H1 (cell line): Measurements from ENCODE around the gene PLSCR3. TPM values are rescaled to one million over a fixed set of nuclear protein-coding genes. Genes with fewer than 3 reads are reported as not detected.

Experiments used
- CTCF ChIA-PET: fragments of 300-600 bp; sonication (Branson Sonifier 250); formaldehyde crosslinking; loops from one replicate; lab custom pipeline; 2021; ENCODE audit not compliant: partially characterized antibody; lab: Charles Lee
- POLR2A ChIA-PET: fragments of 300-600 bp; sonication (Branson Sonifier 250); formaldehyde crosslinking; loops from one replicate; lab custom pipeline; 2021; ENCODE audit warnings: inconsistent platforms; ENCODE audit not compliant: partially characterized antibody; lab: Charles Lee
- DNase-seq, 2 experiments: peaks; one replicate each; pipeline versions ENCODE4 v3.0.0 to v3.0.0-alpha.2; 2010 to 2022; ENCODE audit warnings: low spot score in 2 of 2, low read depth in 1 of 2, mixed read lengths in 1 of 2
- FAIRE-seq: peaks from 2 replicates; lab custom pipeline; 2011; peaks lifted over from hg19 to GRCh38; lab: Jason Lieb, UNC
- H2AFZ ChIP-seq: 2 replicates; pipeline ENCODE4 v1.8.1; 2012; ENCODE audit warnings: low read length, inconsistent platforms
- H2AK5ac ChIP-seq: 2 replicates; pipeline ENCODE4 v1.6.1; 2013; ENCODE audit warnings: low read depth, low read length
- H2BK120ac ChIP-seq: replicated peaks from 2 replicates; pipeline ENCODE3; 2013; ENCODE audit warnings: low read depth, low read length, inconsistent platforms
- H2BK12ac ChIP-seq: 2 replicates; pipeline ENCODE4 v1.6.1; 2013; ENCODE audit warnings: low read depth, low read length
- H2BK15ac ChIP-seq: 2 replicates; pipeline ENCODE4 v1.6.1; 2013; ENCODE audit warnings: low read length
- H2BK20ac ChIP-seq: 2 replicates; pipeline ENCODE4 v1.6.1; 2013; ENCODE audit warnings: low read length
- H2BK5ac ChIP-seq: 2 replicates; pipeline ENCODE4 v1.6.1; 2013; ENCODE audit warnings: low read depth, low read length
- H3K14ac ChIP-seq: 2 replicates; pipeline ENCODE4 v1.6.1; 2013; ENCODE audit warnings: inconsistent platforms; ENCODE audit not compliant: insufficient read length
- H3K18ac ChIP-seq: 2 replicates; pipeline ENCODE4 v1.6.1; 2013; ENCODE audit warnings: low read length; ENCODE audit errors: extremely low read depth
- H3K23ac ChIP-seq: 2 replicates; pipeline ENCODE4 v1.6.1; 2013; ENCODE audit warnings: inconsistent platforms; ENCODE audit not compliant: insufficient read length
- H3K23me2 ChIP-seq: 2 replicates; pipeline ENCODE4 v1.6.1; 2013; ENCODE audit warnings: low read depth, low read length
- H3K27ac ChIP-seq: 2 replicates; pipeline ENCODE4 v1.6.1; 2011; ENCODE audit warnings: low read depth, low read length, inconsistent platforms
- H3K27me3 ChIP-seq, 4 experiments: replicated peaks in 1 of 4; 1 replicate in 1 of 4; 2 replicates in 3 of 4; pipeline versions ENCODE4 v1.6.1 to v1.8.1; 2011 to 2013; ENCODE audit warnings: low read length in 3 of 4, mild to moderate bottlenecking in 3 of 4, inconsistent platforms in 2 of 4, mixed read lengths in 2 of 4, moderate library complexity in 1 of 4; ENCODE audit not compliant: control insufficient read depth in 3 of 4, insufficient read depth in 3 of 4; ENCODE audit errors: extremely low read depth in 1 of 4
- H3K36me3 ChIP-seq, 4 experiments: 2 replicates each; pipeline versions ENCODE4 v1.6.1 to v1.8.1; 2011 to 2013; ENCODE audit warnings: mild to moderate bottlenecking in 4 of 4, low read length in 3 of 4, moderate library complexity in 2 of 4, control low read depth in 1 of 4, inconsistent platforms in 1 of 4; ENCODE audit not compliant: insufficient read depth in 4 of 4, control insufficient read depth in 2 of 4
- H3K4ac ChIP-seq: replicated peaks from 2 replicates; pipeline ENCODE3; 2013; ENCODE audit warnings: low read length, low read depth, mixed read lengths, inconsistent platforms; ENCODE audit not compliant: insufficient read length
- H3K4me1 ChIP-seq, 4 experiments: replicated peaks in 1 of 4; 1 replicate in 1 of 4; 2 replicates in 3 of 4; pipeline versions ENCODE4 v1.6.1 to v1.8.1; 2011 to 2013; ENCODE audit warnings: low read length in 3 of 4, inconsistent platforms in 2 of 4, mixed read lengths in 1 of 4; ENCODE audit not compliant: insufficient read depth in 4 of 4, control insufficient read depth in 3 of 4
- H3K4me2 ChIP-seq, 2 experiments: 2 replicates each; pipeline versions ENCODE4 v1.6.1 to v1.8.1; 2011 to 2013; ENCODE audit warnings: low read depth in 2 of 2, low read length in 2 of 2, control low read depth in 1 of 2, inconsistent platforms in 1 of 2, mild to moderate bottlenecking in 1 of 2; ENCODE audit not compliant: insufficient read depth in 1 of 2
- H3K4me3 ChIP-seq, 4 experiments: fragments of 200-600, 300-600 bp in 1 of 4; sonication (generic), shearing (Covaris generic), sonication (Bioruptor Twin) in 1 of 4; 2 replicates each; pipeline versions ENCODE4 v1.5.1 to v1.8.1; 2011 to 2016; ENCODE audit warnings: low read length in 4 of 4, low read depth in 3 of 4, control low read depth in 2 of 4, inconsistent platforms in 2 of 4, mild to moderate bottlenecking in 2 of 4, mixed read lengths in 1 of 4, moderate library complexity in 1 of 4; ENCODE audit not compliant: insufficient read depth in 2 of 4; ENCODE audit errors: extremely low read depth in 1 of 4
- H3K56ac ChIP-seq: replicated peaks from 2 replicates; pipeline ENCODE3; 2013; ENCODE audit warnings: low read depth, mild to moderate bottlenecking, mixed read lengths, low read length, inconsistent platforms; ENCODE audit not compliant: insufficient read length
- H3K79me1 ChIP-seq: 2 replicates; pipeline ENCODE4 v1.6.1; 2013; ENCODE audit warnings: low read depth, low read length, control low read depth
- H3K79me2 ChIP-seq, 2 experiments: 2 replicates each; pipeline versions ENCODE4 v1.6.1 to v1.8.1; 2012 to 2013; ENCODE audit warnings: low read length in 2 of 2, mild to moderate bottlenecking in 2 of 2, inconsistent platforms in 1 of 2; ENCODE audit not compliant: insufficient read depth in 2 of 2, control insufficient read depth in 1 of 2
- H3K9ac ChIP-seq, 4 experiments: replicated peaks in 1 of 4; 1 replicate in 1 of 4; 2 replicates in 3 of 4; pipeline versions ENCODE4 v1.6.1 to v1.8.1; 2011 to 2013; ENCODE audit warnings: low read depth in 3 of 4, low read length in 3 of 4, control low read depth in 2 of 4, mild to moderate bottlenecking in 2 of 4, moderate library complexity in 2 of 4, inconsistent platforms in 1 of 4; ENCODE audit errors: extremely low read depth in 1 of 4
- H3K9me3 ChIP-seq, 2 experiments: 2 replicates each; pipeline versions ENCODE4 v1.6.1 to v1.8.1; 2012 to 2013; ENCODE audit warnings: mild to moderate bottlenecking in 2 of 2, moderate library complexity in 2 of 2, control low read depth in 1 of 2, inconsistent platforms in 1 of 2, low read depth in 1 of 2, low read length in 1 of 2, mixed read lengths in 1 of 2; ENCODE audit not compliant: insufficient read depth in 2 of 2
- H4K20me1 ChIP-seq, 2 experiments: replicated peaks in 1 of 2; 2 replicates each; pipeline versions ENCODE3 to v1.8.1; 2011 to 2013; ENCODE audit warnings: inconsistent platforms in 2 of 2, low read length in 2 of 2, mild to moderate bottlenecking in 1 of 2; ENCODE audit not compliant: insufficient read depth in 2 of 2, control insufficient read depth in 1 of 2
- H4K5ac ChIP-seq: 2 replicates; pipeline ENCODE4 v1.6.1; 2013; ENCODE audit warnings: low read length, low read depth, mixed read lengths, inconsistent platforms; ENCODE audit not compliant: insufficient read length
- H4K8ac ChIP-seq: 2 replicates; pipeline ENCODE4 v1.8.0; 2013; ENCODE audit warnings: mild to moderate bottlenecking, moderate library complexity, low read length, inconsistent platforms; ENCODE audit not compliant: insufficient read depth; ENCODE audit errors: extremely low read depth
- H4K91ac ChIP-seq: replicated peaks from 2 replicates; pipeline ENCODE3; 2013; ENCODE audit warnings: low read length, mixed read lengths, inconsistent platforms; ENCODE audit not compliant: insufficient read length
- RAD21 ChIP-seq, 2 experiments: IDR thresholded peaks in 1 of 2; conservative IDR thresholded peaks in 1 of 2; 2 replicates each; pipeline ENCODE4 v1.6.1; 2011; ENCODE audit warnings: low read depth in 2 of 2, low read length in 2 of 2, improper control_type of control experiment in 1 of 2, inconsistent platforms in 1 of 2, mild to moderate bottlenecking in 1 of 2, moderate library complexity in 1 of 2
- SRF ChIP-seq: IDR thresholded peaks from 2 replicates; pipeline ENCODE4 v1.6.1; 2011; ENCODE audit warnings: mild to moderate bottlenecking, low read depth, low read length, moderate library complexity
- WGBS, 2 experiments: shearing (Covaris generic) in 1 of 2; methylation state at CpG; one replicate each; pipeline versions ENCODE4 v1.1.6 to v1.1.7; 2013 to 2015; ENCODE audit warnings: low lambda C conversion rate in 2 of 2, mixed read lengths in 2 of 2, inconsistent platforms in 1 of 2, low coverage in 1 of 2, missing lambda C conversion rate in 1 of 2; ENCODE audit not compliant: insufficient replicate concordance in 2 of 2, insufficient coverage in 1 of 2, insufficient read length in 1 of 2; ENCODE audit errors: extremely low coverage in 1 of 2, missing lambda C conversion rate in 1 of 2; 5-methylcytosine and 5-hydroxymethylcytosine counted together
- polyA plus RNA-seq, 7 experiments: library from polyadenylated mRNA; depleted of rRNA in 3 of 7; stranded (reverse) in 5 of 7; unstranded in 2 of 7; fragments of >200 nt in 5 of 7; fragments of 200-250 nt in 2 of 7; gene quantifications; 1 replicate in 5 of 7; 2 replicates in 1 of 7; 4 replicates in 1 of 7; pipeline versions ENCODE4 v1.2.1 to v1.2.3, GENCODE V29; 2011 to 2013; ENCODE audit warnings: missing spikeins in 2 of 7, mixed read lengths in 2 of 7
- total RNA-seq: library from RNA; stranded (reverse); fragmentation: NEBNext Ultra II Directional; extraction: Animal tissue kit (Norgen Biotek cat#: 25700); gene quantifications from 2 replicates; pipeline ENCODE4 v1.2.1, GENCODE V29; 2021
- TF ChIP-seq, protein P1 (sequence below): IDR thresholded peaks from 2 replicates; pipeline ENCODE4 v1.6.1; 2012; ENCODE audit warnings: inconsistent platforms

The PLSCR3 gene
- total and polyA plus RNA-seq, 2 of the 8 experiments (the other 6 are each of a cell fraction or from before 2014, with no cell fraction given), result 36.1 to 38.7 TPM

DNA sequence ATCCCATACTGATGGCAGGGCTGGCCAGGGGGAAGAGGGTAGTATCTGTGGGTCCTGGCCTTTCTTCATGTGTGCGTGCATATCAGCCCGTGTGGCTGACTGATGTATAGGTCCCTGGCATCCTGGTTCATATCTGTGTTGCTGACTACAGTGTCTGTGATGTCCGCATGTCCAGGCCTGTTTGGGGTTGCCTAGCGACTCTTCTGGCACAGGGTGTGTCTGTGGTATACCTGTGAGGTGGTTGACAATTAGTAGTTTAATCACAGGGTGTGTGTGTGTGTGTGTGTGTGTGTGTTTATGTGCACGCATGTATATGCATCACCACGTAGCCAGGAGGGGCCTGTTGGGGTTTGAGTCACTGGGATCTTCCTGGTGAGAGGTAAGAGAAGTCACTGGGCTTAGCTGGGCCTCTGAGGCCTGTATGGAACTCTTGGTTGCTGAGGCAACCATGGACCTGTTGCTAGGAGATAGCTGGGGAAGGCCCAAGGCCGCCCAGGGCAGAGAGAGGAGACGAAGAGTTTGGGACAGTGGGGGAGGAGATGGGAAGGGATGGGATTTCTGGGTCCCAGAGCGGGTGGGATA, 40.0 kb downstream of the PLSCR3 start:
- no peak overlapping the region for H2BK5ac ChIP-seq
- no peak overlapping the region for H4K91ac ChIP-seq
- H3K9me3 ChIP-seq, result no peaks in the 10 kb centered on the region
- H4K5ac ChIP-seq, result no peak overlapping the region
- H2AFZ ChIP-seq, result no peak overlapping the region
- no peak overlapping the region for H3K4me3 ChIP-seq
- ChIA-PET POLR2A (interaction anchor here (0.9 to 7.8 kb wide), 12 partner anchors 13 to 86 kb away, joined by 3 to 91 read pairs (median 4); partner anchors contain the start of genes FGF11, GPS2, NEURL4 and TMEM256), CTCF (interaction anchor here (0.7 to 6.5 kb wide), 18 partner anchors 14 to 206 kb away, joined by 3 to 56 read pairs (median 10); partner anchors contain the start of genes ACAP1, CHRNB1, SENP3 and TMEM102)
- peak overlapping the region; percentile 65 for H3K4ac ChIP-seq
- no peak overlapping the region for H3K9ac ChIP-seq
- 0 out of 2 replicates have a peak overlapping the region, but pooled peaks have one; percentile 15 for H2AK5ac ChIP-seq
- no peak overlapping the region for H4K8ac ChIP-seq
- FAIRE-seq (no peak), DNase-seq (no peak)
- H2BK120ac ChIP-seq, result no peak overlapping the region
- TF ChIP-seq, protein P1, sequence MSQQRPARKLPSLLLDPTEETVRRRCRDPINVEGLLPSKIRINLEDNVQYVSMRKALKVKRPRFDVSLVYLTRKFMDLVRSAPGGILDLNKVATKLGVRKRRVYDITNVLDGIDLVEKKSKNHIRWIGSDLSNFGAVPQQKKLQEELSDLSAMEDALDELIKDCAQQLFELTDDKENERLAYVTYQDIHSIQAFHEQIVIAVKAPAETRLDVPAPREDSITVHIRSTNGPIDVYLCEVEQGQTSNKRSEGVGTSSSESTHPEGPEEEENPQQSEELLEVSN, result no peak
- TF ChIP-seq SRF, result no peak
- TF ChIP-seq RAD21 (IDR thresholded peaks at IDR 0.05 in 1 of 2, conservative IDR thresholded peaks at IDR 0.05 in 1 of 2; ENCODE audit: low read depth in 2 of 2, low read length in 2 of 2), result no peak
- H3K23ac ChIP-seq, result no peak overlapping the region
- H2BK12ac ChIP-seq, result 0 out of 2 replicates have a peak overlapping the region, but pooled peaks have one; percentile 60
- peaks cover 15% of the 10 kb centered on the region; the same call in 1 of the 2 replicates for H3K23me2 ChIP-seq
- H3K27me3 ChIP-seq, result no peaks in the 10 kb centered on the region
- no peak overlapping the region for H3K14ac ChIP-seq
- no peak overlapping the region for H3K56ac ChIP-seq
- H3K18ac ChIP-seq, result no peak overlapping the region
- H3K4me1 ChIP-seq, result peaks cover 0 to 19% (median 8%) of the 10 kb centered on the region in 4 experiments; a peak in 5 of 7 replicates
- H3K79me1 ChIP-seq, result no peaks in the 10 kb centered on the region
- H3K36me3 ChIP-seq, result no peaks in the 10 kb centered on the region
- no peaks in the 10 kb centered on the region for H4K20me1 ChIP-seq
- H3K27ac ChIP-seq, result no peak overlapping the region
- 88% methylated on average over 9 of the region's 9 CpGs; no CpG with 5 or more reads in 1 of the 2 experiments for WGBS, 2 experiments
- H3K4me2 ChIP-seq, result no peak overlapping the region; a peak in 1 of 4 replicates
- H2BK20ac ChIP-seq, result no peak overlapping the region
- H3K79me2 ChIP-seq, result no peaks in the 10 kb centered on the region
- H2BK15ac ChIP-seq, result 0 out of 2 replicates have a peak overlapping the region, but pooled peaks have one; percentile 9
